H1 (cell line): ENCODE data around the gene STIL. TPM values are rescaled to one million over a fixed set of nuclear protein-coding genes. Genes with fewer than 3 reads are reported as not detected.

Experiments used
- CTCF ChIA-PET: fragments of 300-600 bp; sonication (Branson Sonifier 250); formaldehyde crosslinking; loops from one replicate; lab custom pipeline; 2021; ENCODE audit not compliant: partially characterized antibody; lab: Charles Lee
- POLR2A ChIA-PET: fragments of 300-600 bp; sonication (Branson Sonifier 250); formaldehyde crosslinking; loops from one replicate; lab custom pipeline; 2021; ENCODE audit warnings: inconsistent platforms; ENCODE audit not compliant: partially characterized antibody; lab: Charles Lee
- DNase-seq, 2 experiments: peaks; one replicate each; pipeline versions ENCODE4 v3.0.0 to v3.0.0-alpha.2; 2010 to 2022; ENCODE audit warnings: low spot score in 2 of 2, low read depth in 1 of 2, mixed read lengths in 1 of 2
- FAIRE-seq: peaks from 2 replicates; lab custom pipeline; 2011; peaks lifted over from hg19 to GRCh38; lab: Jason Lieb, UNC
- H2AFZ ChIP-seq: 2 replicates; pipeline ENCODE4 v1.8.1; 2012; ENCODE audit warnings: low read length, inconsistent platforms
- H2AK5ac ChIP-seq: 2 replicates; pipeline ENCODE4 v1.6.1; 2013; ENCODE audit warnings: low read depth, low read length
- H2BK120ac ChIP-seq: replicated peaks from 2 replicates; pipeline ENCODE3; 2013; ENCODE audit warnings: low read depth, low read length, inconsistent platforms
- H2BK12ac ChIP-seq: 2 replicates; pipeline ENCODE4 v1.6.1; 2013; ENCODE audit warnings: low read depth, low read length
- H2BK15ac ChIP-seq: 2 replicates; pipeline ENCODE4 v1.6.1; 2013; ENCODE audit warnings: low read length
- H2BK20ac ChIP-seq: 2 replicates; pipeline ENCODE4 v1.6.1; 2013; ENCODE audit warnings: low read length
- H2BK5ac ChIP-seq: 2 replicates; pipeline ENCODE4 v1.6.1; 2013; ENCODE audit warnings: low read depth, low read length
- H3K14ac ChIP-seq: 2 replicates; pipeline ENCODE4 v1.6.1; 2013; ENCODE audit warnings: inconsistent platforms; ENCODE audit not compliant: insufficient read length
- H3K18ac ChIP-seq: 2 replicates; pipeline ENCODE4 v1.6.1; 2013; ENCODE audit warnings: low read length; ENCODE audit errors: extremely low read depth
- H3K23ac ChIP-seq: 2 replicates; pipeline ENCODE4 v1.6.1; 2013; ENCODE audit warnings: inconsistent platforms; ENCODE audit not compliant: insufficient read length
- H3K23me2 ChIP-seq: 2 replicates; pipeline ENCODE4 v1.6.1; 2013; ENCODE audit warnings: low read depth, low read length
- H3K27ac ChIP-seq: 2 replicates; pipeline ENCODE4 v1.6.1; 2011; ENCODE audit warnings: low read depth, low read length, inconsistent platforms
- H3K27me3 ChIP-seq, 4 experiments: replicated peaks in 1 of 4; 1 replicate in 1 of 4; 2 replicates in 3 of 4; pipeline versions ENCODE4 v1.6.1 to v1.8.1; 2011 to 2013; ENCODE audit warnings: low read length in 3 of 4, mild to moderate bottlenecking in 3 of 4, inconsistent platforms in 2 of 4, mixed read lengths in 2 of 4, moderate library complexity in 1 of 4; ENCODE audit not compliant: control insufficient read depth in 3 of 4, insufficient read depth in 3 of 4; ENCODE audit errors: extremely low read depth in 1 of 4
- H3K36me3 ChIP-seq, 4 experiments: 2 replicates each; pipeline versions ENCODE4 v1.6.1 to v1.8.1; 2011 to 2013; ENCODE audit warnings: mild to moderate bottlenecking in 4 of 4, low read length in 3 of 4, moderate library complexity in 2 of 4, control low read depth in 1 of 4, inconsistent platforms in 1 of 4; ENCODE audit not compliant: insufficient read depth in 4 of 4, control insufficient read depth in 2 of 4
- H3K4ac ChIP-seq: replicated peaks from 2 replicates; pipeline ENCODE3; 2013; ENCODE audit warnings: low read length, low read depth, mixed read lengths, inconsistent platforms; ENCODE audit not compliant: insufficient read length
- H3K4me1 ChIP-seq, 4 experiments: replicated peaks in 1 of 4; 1 replicate in 1 of 4; 2 replicates in 3 of 4; pipeline versions ENCODE4 v1.6.1 to v1.8.1; 2011 to 2013; ENCODE audit warnings: low read length in 3 of 4, inconsistent platforms in 2 of 4, mixed read lengths in 1 of 4; ENCODE audit not compliant: insufficient read depth in 4 of 4, control insufficient read depth in 3 of 4
- H3K4me2 ChIP-seq, 2 experiments: 2 replicates each; pipeline versions ENCODE4 v1.6.1 to v1.8.1; 2011 to 2013; ENCODE audit warnings: low read depth in 2 of 2, low read length in 2 of 2, control low read depth in 1 of 2, inconsistent platforms in 1 of 2, mild to moderate bottlenecking in 1 of 2; ENCODE audit not compliant: insufficient read depth in 1 of 2
- H3K4me3 ChIP-seq, 4 experiments: fragments of 200-600, 300-600 bp in 1 of 4; sonication (generic), shearing (Covaris generic), sonication (Bioruptor Twin) in 1 of 4; 2 replicates each; pipeline versions ENCODE4 v1.5.1 to v1.8.1; 2011 to 2016; ENCODE audit warnings: low read length in 4 of 4, low read depth in 3 of 4, control low read depth in 2 of 4, inconsistent platforms in 2 of 4, mild to moderate bottlenecking in 2 of 4, mixed read lengths in 1 of 4, moderate library complexity in 1 of 4; ENCODE audit not compliant: insufficient read depth in 2 of 4; ENCODE audit errors: extremely low read depth in 1 of 4
- H3K56ac ChIP-seq: replicated peaks from 2 replicates; pipeline ENCODE3; 2013; ENCODE audit warnings: low read depth, mild to moderate bottlenecking, mixed read lengths, low read length, inconsistent platforms; ENCODE audit not compliant: insufficient read length
- H3K79me1 ChIP-seq: 2 replicates; pipeline ENCODE4 v1.6.1; 2013; ENCODE audit warnings: low read depth, low read length, control low read depth
- H3K79me2 ChIP-seq, 2 experiments: 2 replicates each; pipeline versions ENCODE4 v1.6.1 to v1.8.1; 2012 to 2013; ENCODE audit warnings: low read length in 2 of 2, mild to moderate bottlenecking in 2 of 2, inconsistent platforms in 1 of 2; ENCODE audit not compliant: insufficient read depth in 2 of 2, control insufficient read depth in 1 of 2
- H3K9ac ChIP-seq, 4 experiments: replicated peaks in 1 of 4; 1 replicate in 1 of 4; 2 replicates in 3 of 4; pipeline versions ENCODE4 v1.6.1 to v1.8.1; 2011 to 2013; ENCODE audit warnings: low read depth in 3 of 4, low read length in 3 of 4, control low read depth in 2 of 4, mild to moderate bottlenecking in 2 of 4, moderate library complexity in 2 of 4, inconsistent platforms in 1 of 4; ENCODE audit errors: extremely low read depth in 1 of 4
- H3K9me3 ChIP-seq, 2 experiments: 2 replicates each; pipeline versions ENCODE4 v1.6.1 to v1.8.1; 2012 to 2013; ENCODE audit warnings: mild to moderate bottlenecking in 2 of 2, moderate library complexity in 2 of 2, control low read depth in 1 of 2, inconsistent platforms in 1 of 2, low read depth in 1 of 2, low read length in 1 of 2, mixed read lengths in 1 of 2; ENCODE audit not compliant: insufficient read depth in 2 of 2
- H4K20me1 ChIP-seq, 2 experiments: replicated peaks in 1 of 2; 2 replicates each; pipeline versions ENCODE3 to v1.8.1; 2011 to 2013; ENCODE audit warnings: inconsistent platforms in 2 of 2, low read length in 2 of 2, mild to moderate bottlenecking in 1 of 2; ENCODE audit not compliant: insufficient read depth in 2 of 2, control insufficient read depth in 1 of 2
- H4K5ac ChIP-seq: 2 replicates; pipeline ENCODE4 v1.6.1; 2013; ENCODE audit warnings: low read length, low read depth, mixed read lengths, inconsistent platforms; ENCODE audit not compliant: insufficient read length
- H4K8ac ChIP-seq: 2 replicates; pipeline ENCODE4 v1.8.0; 2013; ENCODE audit warnings: mild to moderate bottlenecking, moderate library complexity, low read length, inconsistent platforms; ENCODE audit not compliant: insufficient read depth; ENCODE audit errors: extremely low read depth
- H4K91ac ChIP-seq: replicated peaks from 2 replicates; pipeline ENCODE3; 2013; ENCODE audit warnings: low read length, mixed read lengths, inconsistent platforms; ENCODE audit not compliant: insufficient read length
- ATF2 ChIP-seq: IDR thresholded peaks from 2 replicates; pipeline ENCODE4 v1.6.1; 2012; ENCODE audit warnings: low read length, inconsistent platforms
- EZH2 ChIP-seq: fragments of 200-600 bp; sonication (generic); IDR thresholded peaks from 2 replicates; pipeline ENCODE4 v1.7.1; 2012; ENCODE audit warnings: low read depth, mild to moderate bottlenecking, moderate library complexity, low read length, inconsistent platforms; ENCODE audit not compliant: severe bottlenecking
- KDM1A ChIP-seq: fragments of 200-600, 300-600 bp; sonication (generic); IDR thresholded peaks from 2 replicates; pipeline ENCODE4 v1.7.1; 2016; ENCODE audit warnings: mild to moderate bottlenecking, low read length, borderline replicate concordance
- WGBS, 2 experiments: shearing (Covaris generic) in 1 of 2; methylation state at CpG; one replicate each; pipeline versions ENCODE4 v1.1.6 to v1.1.7; 2013 to 2015; ENCODE audit warnings: low lambda C conversion rate in 2 of 2, mixed read lengths in 2 of 2, inconsistent platforms in 1 of 2, low coverage in 1 of 2, missing lambda C conversion rate in 1 of 2; ENCODE audit not compliant: insufficient replicate concordance in 2 of 2, insufficient coverage in 1 of 2, insufficient read length in 1 of 2; ENCODE audit errors: extremely low coverage in 1 of 2, missing lambda C conversion rate in 1 of 2; 5-methylcytosine and 5-hydroxymethylcytosine counted together
- polyA plus RNA-seq, 7 experiments: library from polyadenylated mRNA; depleted of rRNA in 3 of 7; stranded (reverse) in 5 of 7; unstranded in 2 of 7; fragments of >200 nt in 5 of 7; fragments of 200-250 nt in 2 of 7; gene quantifications; 1 replicate in 5 of 7; 2 replicates in 1 of 7; 4 replicates in 1 of 7; pipeline versions ENCODE4 v1.2.1 to v1.2.3, GENCODE V29; 2011 to 2013; ENCODE audit warnings: missing spikeins in 2 of 7, mixed read lengths in 2 of 7
- total RNA-seq: library from RNA; stranded (reverse); fragmentation: NEBNext Ultra II Directional; extraction: Animal tissue kit (Norgen Biotek cat#: 25700); gene quantifications from 2 replicates; pipeline ENCODE4 v1.2.1, GENCODE V29; 2021

Gene STIL
- total and polyA plus RNA-seq, 2 of the 8 experiments (the other 6 are each of a cell fraction or from before 2014, with no cell fraction given): 13.6 to 25.1 TPM

- H3K79me2 ChIP-seq: no peaks in the 10 kb centered on the region
- no peak overlapping the region for H2BK15ac ChIP-seq
- H3K27ac ChIP-seq: no peak overlapping the region
- FAIRE-seq: no peak
- no peak overlapping the region; a peak in 1 of 4 replicates for H3K4me2 ChIP-seq
- no peak overlapping the region for H2BK5ac ChIP-seq
- CTCF ChIA-PET: interaction anchor here (0.6 to 1.4 kb wide), 5 partner anchors 24 to 55 kb away, joined by 3 to 5 read pairs (median 3); no protein-coding TSS in a partner anchor
- 53% methylated on average over 6 of the region's 6 CpGs; no CpG with 5 or more reads in 1 of the 2 experiments for WGBS, 2 experiments
- no peak overlapping the region; a peak in 1 of 8 replicates for H3K4me3 ChIP-seq
- POLR2A ChIA-PET: interaction anchor here (0.6 kb wide), 2 partner anchors 40 to 285 kb away, joined by 3 read pairs; no protein-coding TSS in a partner anchor
- no peak overlapping the region for H3K4ac ChIP-seq
- peaks cover 7% of the 10 kb centered on the region for H3K23me2 ChIP-seq
- no peak overlapping the region for H2AFZ ChIP-seq
- H3K23ac ChIP-seq: no peak overlapping the region
- H3K14ac ChIP-seq: no peak overlapping the region
- TF ChIP-seq ATF2: no peak
- peak; percentile 85 for TF ChIP-seq EZH2
- 0 out of 2 replicates have a peak, but pooled peaks have one; percentile 27 for TF ChIP-seq KDM1A
- TF ChIP-seq, all 59 proteins: peak for 2
- no peak overlapping the region for H2BK120ac ChIP-seq
- H2AK5ac ChIP-seq: no peak overlapping the region
- H4K8ac ChIP-seq: no peak overlapping the region
- no peak overlapping the region for H3K56ac ChIP-seq
- peaks cover 71 to 87% (median 86%) of the 10 kb centered on the region in 4 experiments for H3K27me3 ChIP-seq
- H3K9ac ChIP-seq: no peak overlapping the region
- no peaks in the 10 kb centered on the region for H3K79me1 ChIP-seq
- H2BK12ac ChIP-seq: no peak overlapping the region
- H3K4me1 ChIP-seq: peaks cover 8 to 35% (median 23%) of the 10 kb centered on the region in 4 experiments
- H4K5ac ChIP-seq: no peak overlapping the region
- H4K91ac ChIP-seq: no peak overlapping the region
- H3K36me3 ChIP-seq: no peaks in the 10 kb centered on the region
- no peaks in the 10 kb centered on the region for H3K9me3 ChIP-seq
- H4K20me1 ChIP-seq: peaks cover 0 to 7% of the 10 kb centered on the region in 2 experiments
- H2BK20ac ChIP-seq: no peak overlapping the region
- DNase-seq: no peak
- H3K18ac ChIP-seq: no peak overlapping the region
These were observed 80.8 kb downstream of the STIL start for GRCh38 chr1:47233186-47233585.
